GM12878 (cell line): ENCODE measurements around the gene COL6A1. TPM values are rescaled to one million over a fixed set of nuclear protein-coding genes. Genes with fewer than 3 reads are reported as not detected.

Source experiments
- ATAC-seq: fragments of 200-7000 bp; cut with Tn5 transposase; 3 replicates; pipeline ENCODE4 v1.9.1; 2020; ENCODE audit warnings: mild to moderate bottlenecking, moderate library complexity
- BruUV-seq: library from RNA; stranded (reverse); fragments of 400-500 nt; replicated peaks from 2 replicates; lab custom pipeline; 2021; lab: Mats Ljungman, UMichigan
- CTCF ChIA-PET: fragments of 300-600 bp; sonication (Branson Sonifier 250); formaldehyde crosslinking; extraction: SDS; loops from one replicate; lab custom pipeline; 2021; ENCODE audit warnings: inconsistent platforms; lab: Yijun Ruan, JAX
- POLR2A ChIA-PET: fragments of 350-600 bp; formaldehyde crosslinking; extraction: SDS; loops from one replicate; lab custom pipeline; 2021; ENCODE audit warnings: inconsistent platforms; lab: Charles Lee
- RAD21 ChIA-PET: fragments of 300-600 bp; sonication (Branson Sonifier 250); formaldehyde crosslinking; loops from one replicate; lab custom pipeline; 2023; ENCODE audit warnings: antibody characterized with exemption; ENCODE audit not compliant: unreplicated experiment; lab: Charles Lee
- SMC1A ChIA-PET: fragments of 300-600 bp; sonication (Branson Sonifier 250); formaldehyde crosslinking; loops from one replicate; lab custom pipeline; 2023; ENCODE audit not compliant: unreplicated experiment, uncharacterized antibody; lab: Charles Lee
- DNase-seq: peaks from one replicate; pipeline ENCODE4 v3.0.0-alpha.2; 2011; ENCODE audit warnings: low read depth, low spot score
- FAIRE-seq: peaks from 3 replicates; lab custom pipeline; 2011; peaks lifted over from hg19 to GRCh38; lab: Jason Lieb, UNC
- H2AFZ ChIP-seq: 2 replicates; pipeline ENCODE4 v1.6.0; 2011; ENCODE audit warnings: low read depth, low read length, control low read depth; ENCODE audit not compliant: control insufficient read depth
- H3K27ac ChIP-seq: 2 replicates; pipeline ENCODE4 v1.5.1; 2011; ENCODE audit warnings: control low read depth; ENCODE audit not compliant: control insufficient read depth, insufficient read depth
- H3K27me3 ChIP-seq, 2 experiments: replicated peaks in 1 of 2; 2 replicates each; pipeline versions ENCODE4 v1.6.0 to v1.6.1; 2011; ENCODE audit warnings: low read length in 1 of 2; ENCODE audit not compliant: control insufficient read depth in 2 of 2, insufficient read depth in 2 of 2
- H3K36me3 ChIP-seq, 2 experiments: 2 replicates each; pipeline ENCODE4 v1.5.1; 2011; ENCODE audit warnings: low read length in 1 of 2; ENCODE audit not compliant: control insufficient read depth in 2 of 2, insufficient read depth in 2 of 2
- H3K4me1 ChIP-seq: 2 replicates; pipeline ENCODE4 v1.6.1; 2011; ENCODE audit warnings: mild to moderate bottlenecking, low read length, moderate library complexity, mixed read lengths; ENCODE audit not compliant: control insufficient read depth, insufficient read depth
- H3K4me2 ChIP-seq: 2 replicates; pipeline ENCODE4 v1.6.0; 2011; ENCODE audit warnings: control low read depth; ENCODE audit not compliant: control insufficient read depth, insufficient read depth
- H3K4me3 ChIP-seq: fragments of 200-600 bp; sonication (generic); 2 replicates; pipeline ENCODE4 v1.5.1; 2016
- H3K79me2 ChIP-seq: 2 replicates; pipeline ENCODE4 v1.6.0; 2011; ENCODE audit warnings: low read length; ENCODE audit not compliant: control insufficient read depth, insufficient read depth
- H3K9ac ChIP-seq: 2 replicates; pipeline ENCODE4 v1.8.0; 2011; ENCODE audit warnings: low read length, control low read depth, mixed read lengths; ENCODE audit not compliant: control insufficient read depth, insufficient read depth
- H3K9me3 ChIP-seq: replicated peaks from 3 replicates; pipeline ENCODE4 v1.5.1; 2011; ENCODE audit warnings: mild to moderate bottlenecking, low read length; ENCODE audit not compliant: control insufficient read depth, insufficient read depth
- H4K20me1 ChIP-seq: 2 replicates; pipeline ENCODE4 v1.6.0; 2011; ENCODE audit not compliant: control insufficient read depth, insufficient read depth
- ASH2L ChIP-seq: fragments of 300-600, 200-600 bp; sonication (generic); IDR thresholded peaks from 2 replicates; pipeline ENCODE4 v1.6.1; 2017; ENCODE audit warnings: low read depth, mild to moderate bottlenecking, borderline replicate concordance
- CBFB ChIP-seq: IDR thresholded peaks from 2 replicates; pipeline ENCODE4 v1.6.1; 2016; ENCODE audit warnings: antibody characterized with exemption, low read depth
- CREB1 ChIP-seq: IDR thresholded peaks from 2 replicates; pipeline ENCODE4 v1.6.1; 2012; ENCODE audit warnings: low read depth, mild to moderate bottlenecking, inconsistent platforms
- EP300 ChIP-seq, 2 experiments: fragments of 150-350 bp in 1 of 2; IDR thresholded peaks; 2 replicates each; pipeline ENCODE4 v1.6.1; 2011 to 2012; ENCODE audit warnings: low read depth in 2 of 2, low read length in 2 of 2, borderline replicate concordance in 1 of 2, improper control_type of control experiment in 1 of 2, inconsistent platforms in 1 of 2; ENCODE audit not compliant: control insufficient read depth in 1 of 2
- ETV6 ChIP-seq, 2 experiments: fragments of 450-650 bp in 1 of 2; IDR thresholded peaks in 1 of 2; conservative IDR thresholded peaks in 1 of 2; 2 replicates each; pipeline ENCODE4 v1.6.1; 2014; ENCODE audit warnings: antibody characterized with exemption in 1 of 2, borderline replicate concordance in 1 of 2, low read depth in 1 of 2, mild to moderate bottlenecking in 1 of 2, moderate library complexity in 1 of 2
- KAT2A ChIP-seq: conservative IDR thresholded peaks from 2 replicates; pipeline ENCODE4 v1.6.1; 2011; ENCODE audit warnings: low read depth, low read length; ENCODE audit not compliant: control insufficient read depth
- RAD21 ChIP-seq: IDR thresholded peaks from 2 replicates; pipeline ENCODE4 v1.6.1; 2011; ENCODE audit warnings: mild to moderate bottlenecking, low read depth, low read length, moderate library complexity; ENCODE audit not compliant: insufficient read depth
- RUNX3 ChIP-seq: IDR thresholded peaks from 2 replicates; pipeline ENCODE4 v1.6.1; 2012; ENCODE audit warnings: low read length, inconsistent platforms
- YBX1 ChIP-seq: fragments of 450-650 bp; IDR thresholded peaks from 2 replicates; pipeline ENCODE4 v1.6.1; 2016; ENCODE audit warnings: antibody characterized with exemption
- ZBED1 ChIP-seq: IDR thresholded peaks from 2 replicates; pipeline ENCODE4 v1.6.1; 2016; ENCODE audit warnings: borderline replicate concordance
- WGBS: methylation state at CpG from one replicate; pipeline ENCODE4 v1.1.6; 2016; ENCODE audit warnings: low lambda C conversion rate; ENCODE audit not compliant: insufficient replicate concordance, insufficient coverage; ENCODE audit errors: missing lambda C conversion rate; 5-methylcytosine and 5-hydroxymethylcytosine counted together
- in situ Hi-C: fragments of 300-500 bp; cut with MboI; formaldehyde crosslinking; loops from 9 replicates; pipeline ENCODE4 v1.14.3; 2018; ENCODE audit warnings: mixed read lengths
- intact Hi-C: fragments of 100-400 bp; cut with micrococcal nuclease; formaldehyde crosslinking; loops from one replicate; pipeline ENCODE4 v1.14.2; 2022; ENCODE audit not compliant: unreplicated experiment
- polyA plus RNA-seq, 11 experiments: library from polyadenylated mRNA; depleted of rRNA in 4 of 11; unstranded in 6 of 11; stranded (reverse) in 5 of 11; fragments of >200 nt; fragmentation: Nextera tagmentation in 4 of 11; fragmentation: Illumina TruSeq in 1 of 11; extraction: Ambion mirVana in 4 of 11; extraction: Trizol in 1 of 11; gene quantifications; 1 replicate in 1 of 11; 2 replicates in 10 of 11; pipeline versions ENCODE4 v1.2.1 to v1.2.3, GENCODE V29; 2011 to 2016; ENCODE audit warnings: inconsistent platforms in 2 of 11, missing spikeins in 2 of 11, low read depth in 1 of 11
- total RNA-seq, 4 experiments: library from RNA; depleted of rRNA in 3 of 4; stranded (reverse); fragments of >200 nt in 3 of 4; fragmentation: Illumina TruSeq in 1 of 4; extraction: Trizol in 1 of 4; gene quantifications; 2 replicates each; pipeline versions ENCODE4 v1.2.1 to v1.2.3, GENCODE V29; 2013 to 2021
- TF ChIP-seq, protein P1 (sequence below): fragments of 450-650 bp; IDR thresholded peaks from 2 replicates; pipeline ENCODE4 v1.6.1; 2017; ENCODE audit warnings: low read depth, mild to moderate bottlenecking, moderate library complexity
- TF ChIP-seq, protein P2 (sequence below): IDR thresholded peaks from 2 replicates; pipeline ENCODE4 v1.6.1; 2012; ENCODE audit warnings: low read depth, low read length, improper control_type of control experiment

COL6A1 gene
- total and polyA plus RNA-seq, 10 of the 15 experiments (the other 5 are each of a cell fraction or from before 2014, with no cell fraction given): 0.12 to 1.3 (median 0.20) TPM; not detected in 7

DNA sequence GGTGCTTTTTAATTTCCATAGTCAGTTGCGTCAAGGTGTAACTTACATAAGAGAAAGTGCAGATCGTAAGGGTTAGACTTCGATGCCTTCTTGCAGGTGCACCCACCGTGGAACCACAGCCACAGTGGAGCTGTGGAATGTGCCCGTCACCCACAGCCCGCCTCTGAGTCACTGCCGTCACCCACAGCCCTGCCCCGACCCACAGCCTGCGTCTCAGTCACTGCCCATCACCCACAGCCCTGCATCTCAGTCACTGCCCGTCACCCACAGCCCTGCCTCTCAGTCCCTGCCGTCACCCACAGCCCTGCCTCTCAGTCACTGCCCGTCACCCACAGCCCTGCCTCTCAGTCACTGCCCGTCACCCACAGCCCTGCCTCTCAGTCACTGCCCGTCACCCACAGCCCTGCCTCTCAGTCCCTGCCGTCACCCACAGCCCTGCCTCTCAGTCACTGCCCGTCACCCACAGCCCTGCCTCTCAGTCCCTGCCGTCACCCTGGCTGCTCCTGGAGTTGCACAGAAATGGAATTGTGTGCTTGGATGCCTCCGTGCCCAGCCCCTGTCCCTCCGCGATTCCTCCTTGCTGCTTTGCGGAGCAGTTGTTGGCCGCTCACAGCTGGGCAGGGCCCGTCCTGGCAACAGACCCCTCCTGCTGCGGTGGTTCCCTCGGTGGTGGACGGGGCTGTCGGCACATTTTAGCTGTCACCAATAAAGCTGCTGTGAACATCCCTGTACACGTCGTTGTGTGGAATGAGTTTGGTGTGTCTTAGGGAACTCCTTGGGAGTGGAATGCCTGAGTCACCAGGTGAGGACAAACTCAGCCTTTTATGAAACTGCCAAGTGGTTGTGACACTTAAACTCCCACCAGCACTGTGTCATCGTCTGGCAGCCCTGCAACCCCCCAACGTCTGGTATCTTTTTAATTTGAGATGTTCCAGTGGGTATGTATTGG lies 71.4 kb downstream of the COL6A1 start:
- H4K20me1 ChIP-seq: no peaks in the 10 kb centered on the region
- ChIA-PET CTCF (no interaction called here), POLR2A (no interaction called here), RAD21 (no interaction called here), SMC1A (no interaction called here)
- in situ Hi-C loops: no loop called here
- no peak overlapping the region for H3K27ac ChIP-seq
- no peaks in the 10 kb centered on the region for H3K79me2 ChIP-seq
- no peaks in the 10 kb centered on the region for H3K27me3 ChIP-seq
- H3K9ac ChIP-seq: no peak overlapping the region
- 55% methylated on average over 31 of the region's 31 CpGs for WGBS
- peaks cover 3% of the 10 kb centered on the region; the same call in 1 of the 2 replicates for H3K4me1 ChIP-seq
- TF ChIP-seq ZBED1 (no peak), EP300 (IDR thresholded peaks at IDR 0.05; ENCODE audit: borderline replicate concordance in 1 of 2, control insufficient read depth in 1 of 2, low read depth in 2 of 2, low read length in 2 of 2) (no peak), RUNX3 (no peak), ETV6 (conservative IDR thresholded peaks at IDR 0.05 in 1 of 2, IDR thresholded peaks at IDR 0.05 in 1 of 2; ENCODE audit: borderline replicate concordance in 1 of 2, low read depth in 1 of 2) (no peak), CREB1 (no peak), RAD21 (no peak), CBFB (no peak), YBX1 (no peak), ASH2L (no peak), KAT2A (no peak)
- TF ChIP-seq, protein P1, sequence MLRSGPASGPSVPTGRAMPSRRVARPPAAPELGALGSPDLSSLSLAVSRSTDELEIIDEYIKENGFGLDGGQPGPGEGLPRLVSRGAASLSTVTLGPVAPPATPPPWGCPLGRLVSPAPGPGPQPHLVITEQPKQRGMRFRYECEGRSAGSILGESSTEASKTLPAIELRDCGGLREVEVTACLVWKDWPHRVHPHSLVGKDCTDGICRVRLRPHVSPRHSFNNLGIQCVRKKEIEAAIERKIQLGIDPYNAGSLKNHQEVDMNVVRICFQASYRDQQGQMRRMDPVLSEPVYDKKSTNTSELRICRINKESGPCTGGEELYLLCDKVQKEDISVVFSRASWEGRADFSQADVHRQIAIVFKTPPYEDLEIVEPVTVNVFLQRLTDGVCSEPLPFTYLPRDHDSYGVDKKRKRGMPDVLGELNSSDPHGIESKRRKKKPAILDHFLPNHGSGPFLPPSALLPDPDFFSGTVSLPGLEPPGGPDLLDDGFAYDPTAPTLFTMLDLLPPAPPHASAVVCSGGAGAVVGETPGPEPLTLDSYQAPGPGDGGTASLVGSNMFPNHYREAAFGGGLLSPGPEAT: no peak
- TF ChIP-seq, protein P2, sequence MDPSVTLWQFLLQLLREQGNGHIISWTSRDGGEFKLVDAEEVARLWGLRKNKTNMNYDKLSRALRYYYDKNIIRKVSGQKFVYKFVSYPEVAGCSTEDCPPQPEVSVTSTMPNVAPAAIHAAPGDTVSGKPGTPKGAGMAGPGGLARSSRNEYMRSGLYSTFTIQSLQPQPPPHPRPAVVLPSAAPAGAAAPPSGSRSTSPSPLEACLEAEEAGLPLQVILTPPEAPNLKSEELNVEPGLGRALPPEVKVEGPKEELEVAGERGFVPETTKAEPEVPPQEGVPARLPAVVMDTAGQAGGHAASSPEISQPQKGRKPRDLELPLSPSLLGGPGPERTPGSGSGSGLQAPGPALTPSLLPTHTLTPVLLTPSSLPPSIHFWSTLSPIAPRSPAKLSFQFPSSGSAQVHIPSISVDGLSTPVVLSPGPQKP: no peak
- H3K36me3 ChIP-seq: no peaks in the 10 kb centered on the region
- H3K4me3 ChIP-seq: no peak overlapping the region
- no peak for ATAC-seq
- DNase-seq: no peak
- no peaks in the 10 kb centered on the region; the same call in 2 of the 3 replicates for H3K9me3 ChIP-seq
- no TSS peak for BruUV-seq
- no peak overlapping the region for H3K4me2 ChIP-seq
- intact Hi-C loops: no loop called here
- no peak overlapping the region for H2AFZ ChIP-seq
- no peak for FAIRE-seq
